ENCODE results near the gene FGD3. TPM values are rescaled to one million over a fixed set of nuclear protein-coding genes. Genes with fewer than 3 reads are reported as not detected.

The FGD3 gene
- total and polyA plus RNA-seq, 9 of the 15 experiments (the other 6 are each of a cell fraction or from before 2014, with no cell fraction given): 0.07 to 1.3 (median 0.29) TPM

GRCh38 chr9:93035821-93036351, 88.6 kb downstream of the FGD3 start (continued):
- TF ChIP-seq PRPF4 (IDR thresholded peaks at IDR 0.05; ENCODE audit: insufficient read depth, low read depth, low read length, poor library complexity, severe bottlenecking): no peak
- TF ChIP-seq NONO (IDR thresholded peaks at IDR 0.05; ENCODE audit: low read depth in 2 of 2, low read length in 1 of 2): no peak
- TF ChIP-seq ZFP36 (IDR thresholded peaks at IDR 0.05; ENCODE audit: low read depth, low read length, partially characterized antibody): no peak
- no peak for TF ChIP-seq ELK3 (CRISPR knock-in tag; IDR thresholded peaks at IDR 0.05)
- no peak for TF ChIP-seq ETV1 (tag; conservative IDR thresholded peaks at IDR 0.05; ENCODE audit: low read depth)
- peak; percentile 39; the same call in 1 of the 2 replicates for TF ChIP-seq TCF3 (CRISPR knock-in tag; IDR thresholded peaks at IDR 0.05)
- TF ChIP-seq PKNOX1 (IDR thresholded peaks at IDR 0.05): 0 out of 2 replicates have a peak, but pooled peaks have one; percentile 30
- TF ChIP-seq ZNF551 (CRISPR knock-in tag; IDR thresholded peaks at IDR 0.05): no peak
- TF ChIP-seq ZC3H8 (IDR thresholded peaks at IDR 0.05): no peak
- TF ChIP-seq ZBTB40 (IDR thresholded peaks at IDR 0.05): no peak
- TF ChIP-seq ZBTB40 (CRISPR knock-in tag; IDR thresholded peaks at IDR 0.05): no peak
- no peak for TF ChIP-seq HDAC2 (IDR thresholded peaks at IDR 0.05)
- TF ChIP-seq YY1 (IDR thresholded peaks at IDR 0.05; ENCODE audit: borderline replicate concordance in 1 of 3, control insufficient read depth in 1 of 3, extremely low read depth in 1 of 3, insufficient read depth in 3 of 3, insufficient read length in 1 of 3, insufficient replicate concordance in 2 of 3, low read depth in 1 of 3, low read length in 2 of 3): no peak
- no peak for TF ChIP-seq SMARCE1 (IDR thresholded peaks at IDR 0.05)
- peak in 1 of 2 experiments; percentile 57; a peak in 1 of 4 replicates for TF ChIP-seq FOXA3 (CRISPR knock-in tag; conservative IDR thresholded peaks at IDR 0.05 in 1 of 2, IDR thresholded peaks at IDR 0.05 in 1 of 2)

Measured in K562 (cell line).